BLaER1 (cell line): ENCODE results near the gene ARHGAP26.

Experiments
- H3K27ac ChIP-seq: shearing (Covaris generic); formaldehyde crosslinking; 2 replicates; pipeline ENCODE4 v1.8.1; 2022
- H3K27me3 ChIP-seq: shearing (Covaris generic); formaldehyde crosslinking; 2 replicates; pipeline ENCODE4 v1.8.1; 2022
- H3K36me3 ChIP-seq: shearing (Covaris generic); formaldehyde crosslinking; 2 replicates; pipeline ENCODE4 v1.8.1; 2022
- H3K4me1 ChIP-seq: shearing (Covaris generic); formaldehyde crosslinking; 2 replicates; pipeline ENCODE4 v1.8.1; 2022
- H3K4me2 ChIP-seq: shearing (Covaris generic); formaldehyde crosslinking; 2 replicates; pipeline ENCODE4 v1.8.1; 2022
- H3K4me3 ChIP-seq: shearing (Covaris generic); formaldehyde crosslinking; 2 replicates; pipeline ENCODE4 v1.8.1; 2022
- H3K9ac ChIP-seq: shearing (Covaris generic); formaldehyde crosslinking; 2 replicates; pipeline ENCODE4 v1.8.1; 2022
- H3K9me3 ChIP-seq: shearing (Covaris generic); formaldehyde crosslinking; 2 replicates; pipeline ENCODE4 v1.8.1; 2022
- H4K20me1 ChIP-seq: shearing (Covaris generic); formaldehyde crosslinking; 2 replicates; pipeline ENCODE4 v1.8.1; 2022
- Cebpa-rat ChIP-seq: shearing (Covaris generic); IDR thresholded peaks from 2 replicates; pipeline ENCODE4 v1.8.1; 2022

Gene ARHGAP26

DNA sequence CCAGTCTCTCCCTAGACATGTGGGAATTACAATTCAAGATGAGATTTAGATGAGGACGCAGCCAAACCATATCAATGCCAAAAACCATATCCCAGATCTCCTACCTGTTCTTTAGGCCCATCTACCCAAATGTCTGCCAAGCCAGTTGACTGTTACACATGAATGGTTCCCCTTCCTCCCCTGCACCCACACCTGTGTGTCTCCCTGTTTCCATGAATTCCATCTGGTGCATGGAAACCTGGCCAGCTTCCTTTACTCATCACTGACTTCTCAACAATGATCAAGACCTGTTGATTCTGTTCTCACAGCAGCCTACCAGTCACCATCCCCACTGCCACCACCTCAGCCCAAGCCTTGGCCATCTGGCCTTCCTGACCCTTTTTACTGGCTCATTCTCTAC, 410.6 kb downstream of the ARHGAP26 start:
- Histone ChIP-seq H3K36me3 (no peaks in the 10 kb centered on the region), H3K4me2 (0 out of 2 replicates have a peak overlapping the region, but pooled peaks have one; percentile 20), H3K9ac (no peak overlapping the region), H3K4me1 (peaks cover 76% of the 10 kb centered on the region), H3K27ac (no peak overlapping the region), H3K4me3 (no peak overlapping the region), H3K9me3 (peaks cover 9% of the 10 kb centered on the region), H4K20me1 (no peaks in the 10 kb centered on the region), H3K27me3 (no peaks in the 10 kb centered on the region)
- TF ChIP-seq Cebpa-rat, result no peak

GRCh38 chr5:143181173-143181572, 411.0 kb downstream of the ARHGAP26 start:
- Histone ChIP-seq H3K36me3 (no peaks in the 10 kb centered on the region), H3K4me1 (peaks cover 71% of the 10 kb centered on the region), H3K4me2 (peak overlapping the region; percentile 20; the same call in 1 of the 2 replicates), H3K4me3 (no peak overlapping the region), H3K27me3 (no peaks in the 10 kb centered on the region), H3K27ac (no peak overlapping the region), H4K20me1 (no peaks in the 10 kb centered on the region), H3K9me3 (peaks cover 9% of the 10 kb centered on the region), H3K9ac (no peak overlapping the region)
- no peak for TF ChIP-seq Cebpa-rat

GRCh38 chr5:143182106-143182505, 411.9 kb downstream of the ARHGAP26 start:
- Histone ChIP-seq H3K9me3 (peaks cover 9% of the 10 kb centered on the region), H3K4me2 (peak overlapping the region; percentile 74), H3K4me1 (peaks cover 62% of the 10 kb centered on the region), H3K27me3 (no peaks in the 10 kb centered on the region), H4K20me1 (no peaks in the 10 kb centered on the region), H3K4me3 (no peak overlapping the region), H3K9ac (no peak overlapping the region), H3K36me3 (no peaks in the 10 kb centered on the region), H3K27ac (peak overlapping the region; percentile 77; the same call in 1 of the 2 replicates)
- no peak for TF ChIP-seq Cebpa-rat

GRCh38 chr5:143182901-143183820, 413.0 kb downstream of the ARHGAP26 start:
- TF ChIP-seq Cebpa-rat, result peak; percentile 79; the same call in 1 of the 2 replicates
- H3K27me3 ChIP-seq, result no peaks in the 10 kb centered on the region
- no peaks in the 10 kb centered on the region for H4K20me1 ChIP-seq
- peaks cover 51% of the 10 kb centered on the region for H3K4me1 ChIP-seq
- H3K9ac ChIP-seq, result peak overlapping the region; percentile 45; the same call in 1 of the 2 replicates
- no peaks in the 10 kb centered on the region for H3K36me3 ChIP-seq
- peaks cover 9% of the 10 kb centered on the region for H3K9me3 ChIP-seq
- peak overlapping the region; percentile 19; the same call in 1 of the 2 replicates for H3K4me3 ChIP-seq
- H3K27ac ChIP-seq, result peak overlapping the region; percentile 77
- H3K4me2 ChIP-seq, result peak overlapping the region; percentile 74

DNA sequence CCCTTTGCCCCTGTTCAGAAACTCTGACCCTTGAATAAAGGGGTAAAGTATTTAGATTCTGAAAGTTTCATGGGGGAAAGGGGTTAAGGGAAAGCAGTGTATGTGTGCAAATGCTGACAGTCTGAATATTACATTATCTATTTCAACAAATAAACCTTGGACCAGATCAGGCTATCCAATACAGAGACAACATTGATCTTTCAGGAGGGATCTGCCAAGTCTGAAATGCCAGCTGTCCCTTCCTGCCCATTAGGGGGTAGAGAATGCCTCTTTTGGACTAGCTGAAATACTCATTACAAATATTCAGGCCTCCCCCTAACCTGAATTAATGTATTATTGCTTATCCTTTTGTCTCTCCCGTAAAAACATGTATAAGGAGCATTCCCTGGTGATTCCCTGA, 413.8 kb downstream of the ARHGAP26 start:
- Histone ChIP-seq H3K9me3 (peaks cover 9% of the 10 kb centered on the region), H3K27ac (peak overlapping the region; percentile 77), H3K9ac (no peak overlapping the region), H3K4me3 (no peak overlapping the region), H3K4me1 (peaks cover 47% of the 10 kb centered on the region), H4K20me1 (no peaks in the 10 kb centered on the region), H3K36me3 (no peaks in the 10 kb centered on the region), H3K4me2 (peak overlapping the region; percentile 74), H3K27me3 (no peaks in the 10 kb centered on the region)
- TF ChIP-seq Cebpa-rat, result no peak

GRCh38 chr5:143186623-143187022, 416.4 kb downstream of the ARHGAP26 start:
- H3K27me3 ChIP-seq, result no peaks in the 10 kb centered on the region
- H3K27ac ChIP-seq, result no peak overlapping the region
- no peaks in the 10 kb centered on the region for H3K36me3 ChIP-seq
- peak; percentile 18; the same call in 1 of the 2 replicates for TF ChIP-seq Cebpa-rat
- peaks cover 28% of the 10 kb centered on the region for H3K4me1 ChIP-seq
- H3K9ac ChIP-seq, result no peak overlapping the region
- no peak overlapping the region for H3K4me2 ChIP-seq
- no peaks in the 10 kb centered on the region for H4K20me1 ChIP-seq
- no peak overlapping the region for H3K4me3 ChIP-seq
- peaks cover 13% of the 10 kb centered on the region for H3K9me3 ChIP-seq

DNA sequence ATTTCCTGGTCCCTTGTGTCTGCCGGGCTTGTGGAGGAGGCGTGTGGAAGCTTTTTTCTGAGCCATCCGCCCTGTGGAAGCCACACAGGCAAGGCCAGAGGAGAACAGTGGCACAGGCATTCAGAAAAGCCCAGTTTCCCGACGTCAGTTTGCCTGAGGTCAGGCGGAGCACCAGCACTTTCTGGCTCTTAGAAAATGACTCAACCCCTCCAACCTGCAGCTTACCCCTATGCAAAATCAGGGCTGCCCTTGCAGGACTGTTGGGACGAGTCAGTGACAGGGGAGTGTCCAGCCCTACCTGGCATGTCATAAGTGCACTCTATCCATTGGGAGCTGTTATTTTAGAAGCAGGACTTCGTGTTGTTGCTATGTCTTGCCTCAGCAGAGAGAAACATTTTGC, 417.3 kb downstream of the ARHGAP26 start:
- H3K27ac ChIP-seq, result no peak overlapping the region
- no peak overlapping the region for H3K4me3 ChIP-seq
- no peak overlapping the region for H3K4me2 ChIP-seq
- no peaks in the 10 kb centered on the region for H4K20me1 ChIP-seq
- H3K36me3 ChIP-seq, result no peaks in the 10 kb centered on the region
- TF ChIP-seq Cebpa-rat, result no peak
- H3K27me3 ChIP-seq, result no peaks in the 10 kb centered on the region
- H3K4me1 ChIP-seq, result peaks cover 19% of the 10 kb centered on the region
- H3K9ac ChIP-seq, result no peak overlapping the region
- peaks cover 13% of the 10 kb centered on the region for H3K9me3 ChIP-seq

- no peak overlapping the region for H3K9ac ChIP-seq
- H3K4me1 ChIP-seq, result peaks cover 13% of the 10 kb centered on the region
- peaks cover 13% of the 10 kb centered on the region for H3K9me3 ChIP-seq
- no peaks in the 10 kb centered on the region for H4K20me1 ChIP-seq
- no peaks in the 10 kb centered on the region for H3K36me3 ChIP-seq
- H3K4me3 ChIP-seq, result no peak overlapping the region
- H3K4me2 ChIP-seq, result no peak overlapping the region
- TF ChIP-seq Cebpa-rat, result no peak
- H3K27ac ChIP-seq, result no peak overlapping the region
- H3K27me3 ChIP-seq, result no peaks in the 10 kb centered on the region
Observed at GRCh38 chr5:143188083-143188482, 417.9 kb downstream of the ARHGAP26 start.

DNA sequence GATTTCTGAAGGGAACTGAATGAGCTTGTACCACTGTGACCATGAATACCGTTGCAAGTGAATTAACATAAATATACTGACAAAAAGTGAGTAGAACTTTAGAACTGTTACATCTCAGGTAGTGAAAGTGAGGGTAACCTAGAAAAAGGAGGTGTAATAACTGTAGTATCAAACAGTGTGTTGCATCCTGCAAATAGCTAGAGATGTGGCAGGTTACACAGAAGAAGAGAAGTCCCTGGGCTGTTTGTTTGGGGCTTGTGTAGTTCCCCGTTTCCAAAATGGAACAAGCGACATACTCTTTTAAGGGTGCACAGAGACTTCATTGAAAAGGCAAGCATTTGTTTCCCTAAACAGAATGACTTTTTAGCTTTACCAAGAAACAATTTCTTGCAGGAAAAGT, 418.5 kb downstream of the ARHGAP26 start:
- Histone ChIP-seq H3K36me3 (no peaks in the 10 kb centered on the region), H4K20me1 (no peaks in the 10 kb centered on the region), H3K4me1 (peaks cover 7% of the 10 kb centered on the region), H3K27me3 (no peaks in the 10 kb centered on the region), H3K4me2 (no peak overlapping the region), H3K9ac (no peak overlapping the region), H3K4me3 (no peak overlapping the region), H3K27ac (no peak overlapping the region), H3K9me3 (peaks cover 13% of the 10 kb centered on the region)
- no peak for TF ChIP-seq Cebpa-rat

DNA sequence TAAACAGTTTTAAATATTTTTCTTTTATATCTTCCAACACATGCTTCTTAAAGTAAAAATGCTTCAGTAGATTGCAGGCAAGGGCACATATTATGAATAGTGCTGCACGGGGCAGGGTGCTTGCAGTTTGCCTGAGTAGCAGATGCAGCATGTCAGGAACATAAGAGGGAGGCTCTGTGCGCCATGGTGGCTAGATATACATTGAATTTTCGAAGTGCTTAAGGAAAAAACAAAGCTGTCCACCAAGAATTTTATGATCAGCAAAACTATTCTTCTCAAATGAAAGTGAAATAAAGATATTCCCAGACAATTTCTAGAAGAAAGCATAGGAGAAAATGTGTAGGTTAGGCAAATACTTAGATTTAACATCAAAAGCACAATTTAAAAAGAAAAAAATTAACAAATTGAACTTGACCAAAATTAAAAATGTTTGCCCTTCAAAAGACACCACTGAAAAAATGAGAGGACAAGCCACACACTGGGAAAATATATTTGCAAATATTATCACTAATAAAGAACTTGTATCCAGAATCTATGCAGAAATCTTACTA, 420.2 kb downstream of the ARHGAP26 start:
- Histone ChIP-seq H3K9ac (no peak overlapping the region), H4K20me1 (no peaks in the 10 kb centered on the region)

More for the DNA sequence above, 420.2 kb downstream of the ARHGAP26 start:
- no peak overlapping the region for H3K27ac ChIP-seq
- no peaks in the 10 kb centered on the region for H3K36me3 ChIP-seq
- H3K9me3 ChIP-seq, result peaks cover 13% of the 10 kb centered on the region
- no peak overlapping the region for H3K4me2 ChIP-seq
- no peaks in the 10 kb centered on the region for H3K4me1 ChIP-seq
- no peaks in the 10 kb centered on the region for H3K27me3 ChIP-seq
- no peak for TF ChIP-seq Cebpa-rat
- no peak overlapping the region for H3K4me3 ChIP-seq
